Measurements from ENCODE around the gene LARGE1.

LARGE1 gene

GRCh38 chr22:33639588-33640254 lies 280.6 kb downstream of the LARGE1 start:
- DNase-seq: peak in 3 of 10 donors; percentile 11 to 85 (median 27)
- intact Hi-C loops (cut with DNase I): no loop called here

GRCh38 chr22:33635766-33636165 lies 284.5 kb downstream of the LARGE1 start:
- DNase-seq: no peak
- intact Hi-C loops (cut with DNase I): no loop called here

- no peak for DNase-seq
- intact Hi-C loops (cut with DNase I): no loop called here
These were observed 288.5 kb downstream of the LARGE1 start for GRCh38 chr22:33631777-33632176.

GRCh38 chr22:33625959-33626358 lies 294.3 kb downstream of the LARGE1 start:
- DNase-seq: no peak
- intact Hi-C loops (cut with DNase I): no loop called here

- intact Hi-C loops (cut with DNase I): no loop called here
- no peak for DNase-seq
These were observed 300.2 kb downstream of the LARGE1 start for GRCh38 chr22:33620085-33620484.

- intact Hi-C loops (cut with DNase I): no loop called here
- DNase-seq: no peak
These were observed 313.8 kb downstream of the LARGE1 start for GRCh38 chr22:33606504-33606903.

GRCh38 chr22:33605666-33606065 lies 314.6 kb downstream of the LARGE1 start:
- intact Hi-C loops (cut with DNase I): no loop called here
- DNase-seq: no peak

GRCh38 chr22:33605221-33605620 lies 315.1 kb downstream of the LARGE1 start:
- intact Hi-C loops (cut with DNase I): no loop called here
- DNase-seq: no peak

GRCh38 chr22:33601062-33601461 lies 319.2 kb downstream of the LARGE1 start:
- intact Hi-C loops (cut with DNase I): no loop called here
- DNase-seq: no peak

GRCh38 chr22:33600595-33600994 lies 319.7 kb downstream of the LARGE1 start:
- peak in 1 of 10 donors; percentile 83 for DNase-seq
- intact Hi-C loops (cut with DNase I): no loop called here

GRCh38 chr22:33600113-33600512 lies 320.2 kb downstream of the LARGE1 start:
- no peak for DNase-seq
- intact Hi-C loops (cut with DNase I): no loop called here

GRCh38 chr22:33599596-33599995 lies 320.7 kb downstream of the LARGE1 start:
- intact Hi-C loops (cut with DNase I): no loop called here
- no peak for DNase-seq

GRCh38 chr22:33598821-33599220 lies 321.5 kb downstream of the LARGE1 start:
- intact Hi-C loops (cut with DNase I): no loop called here
- DNase-seq: no peak

GRCh38 chr22:33597274-33597985 lies 322.8 kb downstream of the LARGE1 start:
- intact Hi-C loops (cut with DNase I): no loop called here
- no peak for DNase-seq

GRCh38 chr22:33593818-33594217 lies 326.5 kb downstream of the LARGE1 start:
- intact Hi-C loops (cut with DNase I): no loop called here
- no peak for DNase-seq

- DNase-seq: no peak
- intact Hi-C loops (cut with DNase I): no loop called here
These were observed 328.3 kb downstream of the LARGE1 start for GRCh38 chr22:33591946-33592345.

GRCh38 chr22:33589297-33589696 lies 331.0 kb downstream of the LARGE1 start:
- no peak for DNase-seq
- intact Hi-C loops (cut with DNase I): no loop called here

- intact Hi-C loops (cut with DNase I): no loop called here
These were observed 331.4 kb downstream of the LARGE1 start for GRCh38 chr22:33588860-33589259.

GRCh38 chr22:33584152-33584551 lies 336.1 kb downstream of the LARGE1 start:
- DNase-seq: no peak
- intact Hi-C loops (cut with DNase I): no loop called here

More at GRCh38 chr22:33588860-33589259, 331.4 kb downstream of the LARGE1 start:
- no peak for DNase-seq

- intact Hi-C loops (cut with DNase I): no loop called here
- DNase-seq: no peak
These were observed 337.4 kb downstream of the LARGE1 start for GRCh38 chr22:33582822-33583400.

GRCh38 chr22:33580310-33580709 lies 340.0 kb downstream of the LARGE1 start:
- DNase-seq: no peak
- intact Hi-C loops (cut with DNase I): no loop called here

All from posterior cingulate gyrus (tissue), 11 donors.